Measurements from ENCODE around the gene ENPP7. TPM values are rescaled to one million over a fixed set of nuclear protein-coding genes. Genes with fewer than 3 reads are reported as not detected.
"Not testable (repeated sequence)": the region's sequence is repeated elsewhere in the genome, so short reads cannot be mapped to it uniquely, and the experiment has no call there.

ENPP7 gene
- total RNA-seq, 4 donors from 2014 or later, result not detected

DNA sequence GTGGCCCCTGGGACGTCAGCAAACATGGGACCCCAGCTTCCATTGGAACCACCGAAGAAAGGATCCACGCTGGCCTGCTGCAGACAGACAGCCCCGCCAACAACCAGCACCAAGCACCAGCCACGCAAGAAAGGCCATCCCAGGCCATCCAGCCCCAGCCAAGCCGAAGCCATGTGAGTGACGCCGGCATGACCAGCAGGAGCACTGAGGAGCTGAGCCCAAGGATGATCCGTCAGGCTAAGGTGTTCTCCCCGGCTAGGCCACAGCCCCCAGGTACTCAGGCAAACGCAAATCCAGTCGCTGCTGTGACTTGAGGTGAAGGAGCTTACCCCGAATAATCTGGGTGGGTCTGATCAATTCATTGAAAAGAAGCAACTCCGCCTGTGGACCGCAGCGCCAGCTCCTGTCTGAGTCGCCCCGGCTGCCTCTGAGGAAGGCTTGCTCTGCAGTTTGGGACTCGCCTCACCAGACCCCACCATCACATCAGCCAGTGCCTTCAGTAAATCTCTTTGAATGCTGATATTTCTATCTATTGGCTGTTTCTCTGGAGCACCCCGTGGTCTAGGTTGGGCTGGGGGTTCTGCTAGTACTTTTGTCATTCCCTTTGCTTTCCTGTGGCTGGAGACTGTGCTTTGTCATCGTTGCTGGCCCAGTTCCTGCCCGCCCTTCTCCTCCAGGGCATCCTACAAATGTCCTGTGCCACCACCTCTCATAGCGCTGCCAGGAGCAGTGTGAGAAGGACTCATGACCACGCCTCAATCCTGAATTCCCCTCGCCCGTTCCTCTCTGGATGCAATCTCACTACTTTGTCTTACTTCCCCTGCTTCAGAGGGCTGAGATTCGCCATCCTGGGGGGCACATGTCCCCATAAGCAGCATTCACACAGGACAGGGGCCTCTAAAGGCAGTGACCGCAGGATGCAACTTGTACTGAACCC is 39.1 kb downstream of the ENPP7 start:
- Histone ChIP-seq H3K4me3 (no peak overlapping the region), H3K9me3 (no peaks in the 10 kb centered on the region), H3K27ac (no peak overlapping the region), H3K4me1 (no peaks in the 10 kb centered on the region), H3K36me3 (no peaks in the 10 kb centered on the region), H3K27me3 (peaks cover 0 to 47% of the 10 kb centered on the region in 2 donors)
- TF ChIP-seq POLR2A (IDR thresholded peaks at IDR 0.05), result no peak
- no peak for TF ChIP-seq CTCF (IDR thresholded peaks at IDR 0.05)
- TF ChIP-seq EP300 (IDR thresholded peaks at IDR 0.05), result no peak
- 89 to 91% methylated on average over 23 to 24 of the region's 28 CpGs for WGBS, 2 donors
- DNase-seq (ENCODE audit: low spot score in 2 of 2), result no peak

DNA sequence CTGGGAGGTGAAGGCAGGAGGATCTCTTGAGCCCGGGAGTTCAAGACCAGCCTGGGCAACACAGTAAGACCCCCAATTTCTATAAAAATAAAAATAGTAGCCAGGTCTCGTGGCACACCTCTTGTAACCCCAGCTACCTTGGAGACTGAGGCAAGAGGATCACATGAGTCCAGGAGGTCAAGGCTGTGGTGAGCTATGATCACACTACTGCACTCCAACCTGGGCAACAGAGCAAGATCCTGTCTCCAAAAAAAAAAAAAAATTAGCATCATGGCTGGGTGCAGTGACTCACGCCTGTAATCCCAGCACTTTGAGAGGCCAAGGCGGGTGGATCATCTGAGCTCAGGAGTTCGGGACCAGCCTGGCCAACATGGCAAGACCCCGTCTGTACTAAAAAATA is 40.5 kb downstream of the ENPP7 start:
- Histone ChIP-seq H3K27ac (no peak overlapping the region), H3K4me3 (no peak overlapping the region), H3K27me3 (peaks cover 0 to 53% of the 10 kb centered on the region in 2 donors), H3K36me3 (no peaks in the 10 kb centered on the region), H3K9me3 (no peaks in the 10 kb centered on the region), H3K4me1 (no peaks in the 10 kb centered on the region)
- no peak for DNase-seq (ENCODE audit: low spot score in 2 of 2)
- 91 to 100% methylated on average over 6 of the region's 6 CpGs for WGBS, 2 donors
- TF ChIP-seq CTCF (IDR thresholded peaks at IDR 0.05) (no peak), EP300 (IDR thresholded peaks at IDR 0.05) (no peak), POLR2A (IDR thresholded peaks at IDR 0.05) (no peak)

- peaks cover 0 to 60% of the 10 kb centered on the region in 2 donors for H3K27me3 ChIP-seq
- H3K4me3 ChIP-seq; H3K36me3 ChIP-seq; DNase-seq (ENCODE audit: low spot score in 2 of 2); H3K27ac ChIP-seq; H3K9me3 ChIP-seq: not testable (repeated sequence)
- WGBS, 2 donors, result 82 to 87% methylated on average over 9 of the region's 9 CpGs
- H3K4me1 ChIP-seq, result peaks cover 0 to 13% (median 0%) of the 10 kb centered on the region in 4 donors
These were observed 42.0 kb downstream of the ENPP7 start for GRCh38 chr17:79772726-79773125.

DNA sequence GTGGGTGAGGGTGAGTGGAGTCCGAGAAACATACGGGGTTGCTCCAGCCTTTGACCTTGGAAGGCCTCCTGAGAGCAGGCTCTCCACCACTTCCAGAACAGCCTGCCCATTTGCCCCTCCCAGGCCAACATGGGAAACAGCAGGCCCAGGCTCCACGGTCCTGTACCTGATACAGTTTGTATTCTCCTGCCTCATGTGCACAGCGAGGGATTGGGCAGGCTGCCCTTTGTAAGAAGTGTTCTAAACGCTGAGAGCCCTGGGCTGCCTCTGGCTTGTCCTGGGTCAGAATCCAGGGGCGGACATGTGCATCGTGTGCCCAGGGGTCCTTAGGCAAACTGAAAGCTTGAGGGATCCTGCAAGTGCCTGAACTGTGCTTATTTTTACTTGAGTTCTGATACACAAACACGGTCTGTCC is 43.8 kb downstream of the ENPP7 start:
- no peak overlapping the region for H3K4me3 ChIP-seq
- DNase-seq (ENCODE audit: low spot score in 2 of 2), result no peak
- no peak overlapping the region for H3K27ac ChIP-seq
- H3K36me3 ChIP-seq, result no peaks in the 10 kb centered on the region
- peaks cover 4 to 72% of the 10 kb centered on the region in 2 donors for H3K27me3 ChIP-seq
- no peak for TF ChIP-seq POLR2A (IDR thresholded peaks at IDR 0.05)
- no peak for TF ChIP-seq EP300 (IDR thresholded peaks at IDR 0.05)
- no peak for TF ChIP-seq CTCF (IDR thresholded peaks at IDR 0.05)
- WGBS, 2 donors, result 75 to 81% methylated on average over 7 to 8 of the region's 8 CpGs
- peaks cover 0 to 26% (median 4%) of the 10 kb centered on the region in 4 donors for H3K4me1 ChIP-seq
- no peaks in the 10 kb centered on the region for H3K9me3 ChIP-seq

DNA sequence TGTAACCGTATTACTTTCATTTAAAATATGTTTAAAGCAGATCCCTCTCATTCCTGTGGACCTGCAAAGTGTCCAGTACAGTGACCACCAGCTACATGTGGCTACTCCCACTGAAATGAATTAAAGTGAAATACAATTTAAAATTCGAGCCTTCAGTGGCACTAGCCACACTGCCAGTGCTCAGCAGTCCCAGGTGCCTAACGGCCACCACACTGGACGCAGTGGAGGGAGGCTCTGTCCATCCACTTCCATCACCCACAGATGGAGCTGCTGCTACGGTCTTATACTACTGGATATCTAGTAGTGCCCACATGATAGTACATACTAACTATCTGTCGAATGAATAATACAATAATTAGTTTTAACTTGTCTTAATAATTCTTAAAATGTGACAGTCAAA is 44.9 kb downstream of the ENPP7 start:
- DNase-seq (ENCODE audit: low spot score in 2 of 2), result no peak
- H3K27me3 ChIP-seq, result peaks cover 4 to 74% of the 10 kb centered on the region in 2 donors
- peaks cover 0 to 26% (median 4%) of the 10 kb centered on the region in 4 donors for H3K4me1 ChIP-seq
- TF ChIP-seq EP300 (IDR thresholded peaks at IDR 0.05) (no peak), CTCF (IDR thresholded peaks at IDR 0.05) (no peak), POLR2A (IDR thresholded peaks at IDR 0.05) (no peak)
- no peaks in the 10 kb centered on the region for H3K36me3 ChIP-seq
- H3K27ac ChIP-seq, result no peak overlapping the region
- WGBS, 2 donors, result 84 to 86% methylated on average over 6 of the region's 6 CpGs
- H3K9me3 ChIP-seq, result no peaks in the 10 kb centered on the region
- no peak overlapping the region for H3K4me3 ChIP-seq
